Measurements from ENCODE around the gene MFSD12. TPM values are rescaled to one million over a fixed set of nuclear protein-coding genes. Genes with fewer than 3 reads are reported as not detected.

The MFSD12 gene
- polyA plus RNA-seq, 3 donors, result 47.9 to 150 (median 55.5) TPM

DNA sequence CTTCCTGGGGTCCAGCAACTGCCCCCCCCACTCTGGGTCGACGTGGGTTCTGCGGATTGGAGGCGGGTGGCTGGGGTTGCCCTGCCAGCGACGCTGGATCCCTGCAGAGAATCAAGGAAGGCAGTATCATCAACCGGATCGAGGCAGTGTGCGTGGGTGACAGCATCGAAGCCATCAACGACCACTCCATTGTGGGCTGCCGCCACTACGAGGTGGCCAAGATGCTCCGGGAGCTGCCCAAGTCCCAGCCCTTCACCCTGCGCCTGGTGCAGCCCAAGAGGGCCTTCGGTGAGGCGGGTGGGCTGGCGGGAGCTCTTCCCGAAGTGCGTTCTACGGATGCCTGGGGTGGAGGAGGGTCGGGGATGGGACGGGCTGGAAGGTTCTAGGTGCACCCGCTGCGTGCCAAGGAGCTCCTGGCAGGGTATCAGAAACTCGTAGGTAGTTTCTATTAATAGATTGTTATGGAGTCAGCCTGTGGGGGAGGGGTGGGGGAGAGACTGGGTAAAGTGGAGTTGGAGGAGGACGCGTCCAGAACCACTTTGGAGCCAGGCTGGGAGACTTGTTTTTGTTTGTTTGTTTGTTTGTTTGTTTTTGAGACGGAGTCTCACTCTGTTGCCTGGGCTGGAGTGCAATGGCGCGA, 29.4 kb upstream of the MFSD12 start:
- H3K36me3 Mint-ChIP-seq, result no peaks in the 10 kb centered on the region
- Histone ChIP-seq H3K36me3 (replicated peaks in 1 of 2; ENCODE audit: control insufficient read depth in 1 of 2, insufficient read depth in 2 of 2, low read length in 2 of 2) (no peaks in the 10 kb centered on the region), H3K27ac (ENCODE audit: low read depth in 1 of 2, low read length in 2 of 2) (no peak overlapping the region), H3K27me3 (ENCODE audit: control insufficient read depth in 2 of 2, insufficient read depth in 2 of 2, low read length in 2 of 2) (peaks cover 5 to 20% of the 10 kb centered on the region in 2 donors), H3K4me1 (ENCODE audit: control insufficient read depth in 1 of 2, insufficient read depth in 2 of 2, low read length in 2 of 2) (peaks cover 5 to 11% of the 10 kb centered on the region in 2 donors), H3K9me3 (replicated peaks in 1 of 2; ENCODE audit: control insufficient read depth in 1 of 2, insufficient read depth in 1 of 2, low read length in 2 of 2) (peaks cover 5 to 12% of the 10 kb centered on the region in 2 donors), H4K20me1 (ENCODE audit: insufficient read depth, low read length) (no peaks in the 10 kb centered on the region), H3K79me2 (ENCODE audit: insufficient read depth, low read length) (no peaks in the 10 kb centered on the region), H3K4me2 (replicated peaks; ENCODE audit: extremely low read depth, low read length, poor library complexity, severe bottlenecking) (no peak overlapping the region), H3K4me3 (replicated peaks in 1 of 3; ENCODE audit: low read depth in 2 of 3, low read length in 3 of 3) (no peak overlapping the region), H3K9ac (ENCODE audit: insufficient read depth, low read length, poor library complexity, severe bottlenecking) (no peak overlapping the region), H2AFZ (ENCODE audit: insufficient read depth, low read depth, low read length, poor library complexity, severe bottlenecking) (no peak overlapping the region)
- intact Hi-C loops (cut with micrococcal nuclease), result no loop called here
- peak overlapping the region in 1 of 2 donors; percentile 26 for H3K4me3 Mint-ChIP-seq
- H3K27ac Mint-ChIP-seq, result no peak overlapping the region
- 92% methylated on average over 29 of the region's 31 CpGs for WGBS (ENCODE audit: insufficient coverage)
- peaks cover 22 to 34% (median 28%) of the 10 kb centered on the region in 3 donors for H3K27me3 Mint-ChIP-seq (ENCODE audit: low read depth in 3 of 3)
- TF ChIP-seq, protein P1, sequence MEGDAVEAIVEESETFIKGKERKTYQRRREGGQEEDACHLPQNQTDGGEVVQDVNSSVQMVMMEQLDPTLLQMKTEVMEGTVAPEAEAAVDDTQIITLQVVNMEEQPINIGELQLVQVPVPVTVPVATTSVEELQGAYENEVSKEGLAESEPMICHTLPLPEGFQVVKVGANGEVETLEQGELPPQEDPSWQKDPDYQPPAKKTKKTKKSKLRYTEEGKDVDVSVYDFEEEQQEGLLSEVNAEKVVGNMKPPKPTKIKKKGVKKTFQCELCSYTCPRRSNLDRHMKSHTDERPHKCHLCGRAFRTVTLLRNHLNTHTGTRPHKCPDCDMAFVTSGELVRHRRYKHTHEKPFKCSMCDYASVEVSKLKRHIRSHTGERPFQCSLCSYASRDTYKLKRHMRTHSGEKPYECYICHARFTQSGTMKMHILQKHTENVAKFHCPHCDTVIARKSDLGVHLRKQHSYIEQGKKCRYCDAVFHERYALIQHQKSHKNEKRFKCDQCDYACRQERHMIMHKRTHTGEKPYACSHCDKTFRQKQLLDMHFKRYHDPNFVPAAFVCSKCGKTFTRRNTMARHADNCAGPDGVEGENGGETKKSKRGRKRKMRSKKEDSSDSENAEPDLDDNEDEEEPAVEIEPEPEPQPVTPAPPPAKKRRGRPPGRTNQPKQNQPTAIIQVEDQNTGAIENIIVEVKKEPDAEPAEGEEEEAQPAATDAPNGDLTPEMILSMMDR (IDR thresholded peaks at IDR 0.05), result no peak
- no peak for DNase-seq
- no peaks in the 10 kb centered on the region for H3K4me1 Mint-ChIP-seq
- peaks cover 5 to 17% (median 9%) of the 10 kb centered on the region in 7 donors for H3K9me3 Mint-ChIP-seq

GRCh38 chr19:3586127-3586626, 28.8 kb upstream of the MFSD12 start:
- Histone ChIP-seq H3K9ac (ENCODE audit: insufficient read depth, low read length, poor library complexity, severe bottlenecking) (no peak overlapping the region), H3K4me2 (replicated peaks; ENCODE audit: extremely low read depth, low read length, poor library complexity, severe bottlenecking) (peak overlapping the region; percentile 26), H3K27me3 (ENCODE audit: control insufficient read depth in 2 of 2, insufficient read depth in 2 of 2, low read length in 2 of 2) (peaks cover 5 to 20% of the 10 kb centered on the region in 2 donors), H3K4me1 (ENCODE audit: control insufficient read depth in 1 of 2, insufficient read depth in 2 of 2, low read length in 2 of 2) (peaks cover 5 to 11% of the 10 kb centered on the region in 2 donors), H3K79me2 (ENCODE audit: insufficient read depth, low read length) (no peaks in the 10 kb centered on the region), H4K20me1 (ENCODE audit: insufficient read depth, low read length) (no peaks in the 10 kb centered on the region), H3K36me3 (replicated peaks in 1 of 2; ENCODE audit: control insufficient read depth in 1 of 2, insufficient read depth in 2 of 2, low read length in 2 of 2) (no peaks in the 10 kb centered on the region), H3K27ac (ENCODE audit: low read depth in 1 of 2, low read length in 2 of 2) (no peak overlapping the region), H3K9me3 (replicated peaks in 1 of 2; ENCODE audit: control insufficient read depth in 1 of 2, insufficient read depth in 1 of 2, low read length in 2 of 2) (peaks cover 5 to 12% of the 10 kb centered on the region in 2 donors), H3K4me3 (replicated peaks in 1 of 3; ENCODE audit: low read depth in 2 of 3, low read length in 3 of 3) (no peak overlapping the region), H2AFZ (ENCODE audit: insufficient read depth, low read depth, low read length, poor library complexity, severe bottlenecking) (no peak overlapping the region)
- H3K27ac Mint-ChIP-seq, result no peak overlapping the region
- H3K9me3 Mint-ChIP-seq, result peaks cover 5 to 13% (median 6%) of the 10 kb centered on the region in 7 donors
- DNase-seq, result no peak
- TF ChIP-seq, protein P1 (IDR thresholded peaks at IDR 0.05), result peak; percentile 72
- no peaks in the 10 kb centered on the region for H3K4me1 Mint-ChIP-seq
- 64% methylated on average over 4 of the region's 16 CpGs for WGBS (ENCODE audit: insufficient coverage)
- peak overlapping the region in 1 of 2 donors; percentile 42 for H3K4me3 Mint-ChIP-seq
- H3K36me3 Mint-ChIP-seq, result no peaks in the 10 kb centered on the region
- H3K27me3 Mint-ChIP-seq (ENCODE audit: low read depth in 3 of 3), result peaks cover 22 to 34% (median 28%) of the 10 kb centered on the region in 3 donors
- intact Hi-C loops (cut with micrococcal nuclease), result no loop called here
